Gastroesophageal sphincter (tissue), 3 donors: ENCODE data around the gene PTGFRN.

ENCODE experiments used
- EP300 ChIP-seq: sonication (generic); formaldehyde crosslinking; IDR thresholded peaks from one replicate; pipeline ENCODE4 v1.6.1; 2017; ENCODE audit warnings: antibody characterized with exemption, mild to moderate bottlenecking
- POLR2AphosphoS5 ChIP-seq: sonication (generic); formaldehyde crosslinking; IDR thresholded peaks from one replicate; pipeline ENCODE4 v1.6.1; 2017; ENCODE audit warnings: antibody characterized with exemption
- TF ChIP-seq, protein P1 (sequence below), 4 experiments: fragments of 200-600 bp in 2 of 4; fragments of 450-650 bp in 2 of 4; sonication (generic) in 1 of 4; IDR thresholded peaks; one replicate each; pipeline ENCODE4 v1.5.1; 2017 to 2019; ENCODE audit warnings: antibody characterized with exemption in 4 of 4, mild to moderate bottlenecking in 2 of 4, moderate library complexity in 2 of 4

- TF ChIP-seq, protein P1, sequence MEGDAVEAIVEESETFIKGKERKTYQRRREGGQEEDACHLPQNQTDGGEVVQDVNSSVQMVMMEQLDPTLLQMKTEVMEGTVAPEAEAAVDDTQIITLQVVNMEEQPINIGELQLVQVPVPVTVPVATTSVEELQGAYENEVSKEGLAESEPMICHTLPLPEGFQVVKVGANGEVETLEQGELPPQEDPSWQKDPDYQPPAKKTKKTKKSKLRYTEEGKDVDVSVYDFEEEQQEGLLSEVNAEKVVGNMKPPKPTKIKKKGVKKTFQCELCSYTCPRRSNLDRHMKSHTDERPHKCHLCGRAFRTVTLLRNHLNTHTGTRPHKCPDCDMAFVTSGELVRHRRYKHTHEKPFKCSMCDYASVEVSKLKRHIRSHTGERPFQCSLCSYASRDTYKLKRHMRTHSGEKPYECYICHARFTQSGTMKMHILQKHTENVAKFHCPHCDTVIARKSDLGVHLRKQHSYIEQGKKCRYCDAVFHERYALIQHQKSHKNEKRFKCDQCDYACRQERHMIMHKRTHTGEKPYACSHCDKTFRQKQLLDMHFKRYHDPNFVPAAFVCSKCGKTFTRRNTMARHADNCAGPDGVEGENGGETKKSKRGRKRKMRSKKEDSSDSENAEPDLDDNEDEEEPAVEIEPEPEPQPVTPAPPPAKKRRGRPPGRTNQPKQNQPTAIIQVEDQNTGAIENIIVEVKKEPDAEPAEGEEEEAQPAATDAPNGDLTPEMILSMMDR (IDR thresholded peaks at IDR 0.05) = no peak
- TF ChIP-seq EP300 (no peak), POLR2AphosphoS5 (no peak)
Observed at GRCh38 chr1:116986421-116987255, 76.9 kb downstream of the PTGFRN start.
